ENCODE data around the gene OTUD3. TPM values are rescaled to one million over a fixed set of nuclear protein-coding genes. Genes with fewer than 3 reads are reported as not detected.
A peak's percentile ranks its signal among the peaks of the same experiment; 100 is the strongest.
"Not testable (repeated sequence)": the region's sequence is repeated elsewhere in the genome, so short reads cannot be mapped to it uniquely, and the experiment has no call there.

Gene OTUD3
- total RNA-seq, 1 donor from 2014 or later: 2.2 TPM

DNA sequence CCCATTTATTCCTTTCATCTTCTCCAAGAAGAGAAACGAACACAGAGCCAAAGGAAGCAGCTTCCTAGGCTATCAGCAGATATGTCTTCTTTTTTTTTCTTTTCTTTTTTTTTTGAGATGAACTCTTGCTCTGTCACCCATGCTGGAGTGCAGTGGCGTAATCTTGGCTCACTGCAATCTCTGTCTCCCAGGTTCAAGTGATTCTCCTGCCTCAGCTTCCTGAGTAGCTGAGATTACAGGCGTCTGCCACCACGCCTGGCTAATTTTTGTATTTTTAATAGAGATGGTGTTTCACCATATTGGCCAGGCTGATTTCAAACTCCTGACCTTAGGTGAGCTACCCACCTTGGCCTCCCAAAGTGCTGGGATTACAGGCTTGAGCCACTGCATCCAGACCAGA lies 13.6 kb upstream of the OTUD3 start:
- DNase-seq (ENCODE audit: low read depth in 2 of 2): not testable (repeated sequence)

GRCh38 chr1:19869453-19869852 lies 12.7 kb upstream of the OTUD3 start:
- not testable (repeated sequence) for DNase-seq (ENCODE audit: low read depth in 2 of 2)

DNA sequence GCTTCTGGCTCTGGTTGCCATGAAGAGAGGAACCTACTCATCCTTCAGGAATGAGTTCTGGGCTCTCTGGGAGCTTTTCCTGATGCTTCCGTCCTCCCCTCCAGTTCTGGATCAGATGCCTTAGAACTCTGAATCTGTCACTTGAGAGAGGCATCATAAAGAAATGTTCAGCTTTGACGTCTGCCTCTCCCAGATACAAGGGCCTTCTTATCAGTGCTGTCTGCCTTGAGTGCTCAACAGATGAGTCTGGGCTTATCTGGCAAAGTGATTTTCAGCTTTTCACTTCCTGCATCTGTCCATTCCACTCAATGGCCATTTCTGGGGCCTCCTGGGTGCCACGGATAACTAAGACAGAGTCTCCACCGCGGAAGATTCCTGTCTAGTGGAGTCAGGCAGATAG lies 12.3 kb upstream of the OTUD3 start:
- DNase-seq (ENCODE audit: low read depth in 2 of 2): no peak

GRCh38 chr1:19872190-19872589 lies 10.0 kb upstream of the OTUD3 start:
- no peak for DNase-seq (ENCODE audit: low read depth in 2 of 2)

DNA sequence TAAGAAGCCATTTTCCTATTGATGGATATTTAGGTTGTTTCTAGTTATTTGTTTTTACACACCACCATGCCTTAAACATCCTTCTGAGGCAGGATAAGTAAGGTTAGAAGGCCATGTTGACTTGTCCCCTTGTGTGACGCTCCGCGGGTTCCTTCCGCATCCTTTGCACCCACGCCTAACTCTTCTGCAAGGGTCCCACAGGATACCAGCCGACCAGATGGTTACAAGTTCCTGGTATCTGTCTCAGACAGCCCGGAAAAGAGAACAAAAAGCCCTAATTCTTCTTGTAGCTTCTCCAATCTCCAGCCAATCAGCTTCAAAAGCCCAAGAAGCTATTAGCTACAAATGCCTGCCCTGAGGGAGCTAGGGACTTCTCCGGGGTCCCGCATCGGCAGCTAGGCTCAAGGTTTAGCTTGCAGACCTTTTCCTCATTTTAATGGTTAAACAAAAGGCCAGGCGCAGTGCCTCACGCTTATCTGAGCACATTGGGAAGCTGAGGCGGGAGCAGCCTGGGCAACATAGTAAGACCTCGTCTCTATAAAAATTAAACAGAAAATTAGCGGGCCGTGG lies 4.9 kb upstream of the OTUD3 start:
- no peak for DNase-seq (ENCODE audit: low read depth in 2 of 2)

- no peak for DNase-seq (ENCODE audit: low read depth in 2 of 2)
Measured at GRCh38 chr1:19877821-19878636, 4.2 kb upstream of the OTUD3 start.

DNA sequence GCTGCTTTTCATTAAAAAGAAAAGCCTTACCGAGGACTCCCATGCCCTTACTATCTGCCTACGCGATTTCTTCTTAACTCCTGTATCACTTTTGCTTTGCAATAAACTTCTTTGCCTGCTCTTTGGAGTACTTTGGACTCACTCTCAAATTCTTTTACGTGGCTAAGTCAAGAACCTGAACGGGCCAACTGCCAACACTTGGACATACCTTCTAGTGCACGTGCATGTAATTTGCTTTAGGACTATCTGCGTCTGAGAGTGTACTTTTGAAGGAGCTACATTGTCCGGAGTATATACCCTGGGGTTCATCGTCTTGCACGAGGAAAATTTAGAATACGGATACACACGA lies 3.6 kb upstream of the OTUD3 start:
- DNase-seq (ENCODE audit: low read depth in 2 of 2): no peak

- DNase-seq (ENCODE audit: low read depth in 2 of 2): no peak
Measured at GRCh38 chr1:19879227-19879626, 3.0 kb upstream of the OTUD3 start.

DNA sequence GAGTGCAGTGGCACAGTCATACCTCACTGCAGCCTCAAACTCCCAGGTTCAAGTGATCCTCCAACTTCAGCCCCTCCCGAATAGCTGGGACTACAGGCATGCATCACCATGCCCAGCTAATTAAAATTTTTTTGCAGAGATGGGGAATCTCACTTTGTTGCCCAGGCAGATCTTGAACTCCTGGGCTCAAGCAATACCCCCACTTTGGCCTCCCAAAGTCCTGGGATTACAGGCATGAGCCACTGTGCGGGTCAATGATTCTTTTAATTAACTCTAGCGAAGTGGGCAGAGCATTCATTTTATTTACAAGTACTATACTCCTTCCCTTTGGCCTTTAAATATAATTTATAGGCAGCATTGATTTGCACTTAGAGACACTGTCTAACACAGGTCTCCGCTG lies 2.5 kb upstream of the OTUD3 start:
- no peak for DNase-seq (ENCODE audit: low read depth in 2 of 2)

DNA sequence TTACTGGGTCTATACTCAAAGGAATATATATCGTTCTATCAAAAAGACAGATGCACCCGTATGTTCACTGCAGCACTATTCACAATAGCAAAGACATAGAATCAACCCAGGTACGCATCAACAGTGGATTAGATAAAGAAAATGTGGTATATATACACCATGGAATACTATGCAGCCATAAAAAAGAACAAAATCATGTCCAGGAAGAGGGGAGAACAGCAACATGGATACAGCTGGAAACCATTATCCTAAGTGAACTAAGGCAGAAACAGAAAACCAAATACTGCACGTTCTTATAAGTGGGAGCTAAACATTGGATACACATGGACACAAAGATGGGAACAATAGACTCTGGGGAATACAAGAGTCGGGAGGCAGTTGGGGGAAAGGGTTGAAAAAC lies 1.4 kb upstream of the OTUD3 start:
- DNase-seq (ENCODE audit: low read depth in 2 of 2): not testable (repeated sequence)

DNA sequence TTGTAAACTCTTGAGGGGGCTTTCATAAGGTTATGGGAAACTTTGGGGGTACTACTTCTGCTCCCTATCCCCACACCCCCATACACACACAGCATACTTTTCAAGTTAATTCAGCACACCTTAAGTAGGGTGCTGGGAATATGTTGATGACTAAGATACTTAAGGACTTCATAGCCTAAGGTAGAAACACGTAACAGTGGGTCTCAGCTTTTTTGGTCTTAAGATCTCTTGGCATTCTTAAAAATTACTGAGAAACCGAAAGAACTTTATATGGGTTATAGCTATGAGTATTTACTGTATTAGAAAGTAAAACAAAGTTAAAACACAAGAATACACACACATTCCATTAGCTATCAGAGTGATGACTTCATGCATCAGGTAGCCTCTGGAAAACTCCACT lies 2.1 kb downstream of the OTUD3 start:
- no peak for DNase-seq (ENCODE audit: low read depth in 2 of 2)

DNA sequence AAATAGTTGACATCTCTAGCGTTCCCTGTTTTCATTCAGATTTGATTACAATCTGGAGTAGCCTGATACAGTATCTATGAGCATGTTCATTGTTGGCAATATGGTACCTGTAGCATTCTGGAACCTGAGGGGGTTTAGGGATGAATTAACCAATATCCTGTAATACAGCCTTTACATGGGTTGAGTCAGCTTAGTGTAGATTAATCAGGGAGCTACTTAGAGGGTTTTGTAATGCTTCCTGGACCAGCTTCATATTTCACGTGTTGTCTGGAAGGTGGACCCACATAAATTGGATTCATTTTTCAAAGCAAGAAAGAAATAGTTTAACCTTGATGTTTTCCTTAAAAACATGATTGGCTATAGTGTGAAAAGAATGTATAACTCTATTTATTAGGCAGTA lies 3.6 kb downstream of the OTUD3 start:
- DNase-seq (ENCODE audit: low read depth in 2 of 2): no peak

DNA sequence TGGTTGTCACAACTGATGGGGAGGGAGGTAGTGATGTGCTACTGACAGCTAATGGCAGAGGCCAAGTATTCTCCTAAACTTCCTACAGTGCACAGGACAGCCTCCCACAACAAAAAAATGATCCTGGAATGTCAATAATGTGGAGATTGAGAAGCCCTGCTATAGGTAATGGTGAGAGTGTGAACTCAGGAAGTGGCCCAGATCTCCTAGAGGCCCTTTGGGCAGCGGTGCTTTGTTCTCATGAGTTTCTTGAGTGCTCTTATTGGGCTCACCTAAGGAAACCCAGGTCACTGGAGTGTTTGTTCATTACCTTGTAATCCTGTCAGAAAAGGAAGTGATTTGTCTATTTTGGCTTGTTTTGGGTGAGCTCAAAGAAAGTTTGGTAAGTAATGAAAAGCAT lies 5.9 kb downstream of the OTUD3 start:
- peak in 1 of 2 donors; percentile 26 for DNase-seq (ENCODE audit: low read depth in 2 of 2)

DNA sequence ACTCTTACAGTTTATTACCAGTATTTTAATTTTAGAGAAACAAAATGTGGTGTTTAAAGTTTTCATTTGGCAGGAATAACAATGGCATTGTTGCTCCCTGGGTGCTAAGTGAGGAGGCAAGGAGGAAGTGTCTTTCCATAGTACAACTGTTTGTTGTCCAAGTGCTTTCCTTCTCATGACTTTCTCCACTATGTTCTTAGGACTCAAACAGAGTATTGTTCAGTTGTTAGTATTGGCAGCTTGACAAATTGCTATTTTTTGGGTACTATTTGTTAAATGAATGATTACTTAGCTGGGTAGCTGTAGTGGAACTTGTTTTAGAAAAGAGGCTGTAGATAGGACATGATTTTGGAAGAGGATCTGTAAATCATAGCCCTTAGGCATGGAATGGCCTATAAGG lies 7.5 kb downstream of the OTUD3 start:
- DNase-seq (ENCODE audit: low read depth in 2 of 2): peak in 1 of 2 donors; percentile 67

GRCh38 chr1:19892129-19892528 lies 9.9 kb downstream of the OTUD3 start:
- DNase-seq (ENCODE audit: low read depth in 2 of 2): no peak

DNA sequence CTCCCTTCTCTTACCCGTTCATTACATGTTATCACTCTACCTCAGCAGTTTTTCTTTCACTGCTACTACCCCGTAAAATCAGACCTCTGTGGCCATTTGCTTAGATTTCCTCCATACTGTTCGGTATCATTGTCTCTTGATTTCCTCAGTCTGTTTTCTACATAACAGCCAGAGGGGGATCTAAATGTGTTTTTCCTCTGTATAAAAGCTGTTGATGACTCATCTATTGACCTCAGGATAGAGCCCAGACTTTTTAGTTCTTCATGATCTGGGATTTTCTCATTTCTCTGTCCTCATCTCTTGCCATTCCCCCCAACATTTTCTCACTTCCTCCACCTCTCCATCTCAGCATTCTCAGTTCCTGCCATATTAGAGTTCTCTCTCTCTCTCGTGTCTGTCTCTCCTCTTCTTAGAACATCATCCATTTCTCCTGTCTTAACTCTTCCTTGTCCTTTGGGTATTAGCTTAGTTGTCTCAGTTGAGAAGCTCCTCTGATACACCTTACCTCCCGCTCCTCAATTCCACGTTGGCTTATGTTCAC lies 10.5 kb downstream of the OTUD3 start:
- DNase-seq (ENCODE audit: low read depth in 2 of 2): peak; percentile 31 to 82

DNA sequence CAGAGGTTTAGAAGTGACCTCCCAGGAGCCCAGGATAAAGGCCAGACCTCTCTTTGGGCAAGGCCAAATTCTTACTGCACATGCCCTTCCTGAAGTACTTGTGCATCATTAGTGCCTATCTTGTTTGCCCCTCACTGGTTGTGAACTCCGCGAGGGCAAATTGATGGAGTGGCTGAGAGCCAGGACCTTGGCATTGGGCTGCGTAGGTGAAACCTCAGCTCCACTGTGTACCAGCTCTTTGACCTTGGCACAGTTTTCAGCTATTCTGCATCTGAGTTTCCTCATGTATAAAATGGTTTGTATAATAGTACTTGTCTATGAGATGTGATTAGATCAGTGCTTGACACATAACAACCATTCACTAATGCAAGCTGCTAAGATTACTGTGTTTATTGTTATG lies 11.5 kb downstream of the OTUD3 start:
- no peak for DNase-seq (ENCODE audit: low read depth in 2 of 2)

DNA sequence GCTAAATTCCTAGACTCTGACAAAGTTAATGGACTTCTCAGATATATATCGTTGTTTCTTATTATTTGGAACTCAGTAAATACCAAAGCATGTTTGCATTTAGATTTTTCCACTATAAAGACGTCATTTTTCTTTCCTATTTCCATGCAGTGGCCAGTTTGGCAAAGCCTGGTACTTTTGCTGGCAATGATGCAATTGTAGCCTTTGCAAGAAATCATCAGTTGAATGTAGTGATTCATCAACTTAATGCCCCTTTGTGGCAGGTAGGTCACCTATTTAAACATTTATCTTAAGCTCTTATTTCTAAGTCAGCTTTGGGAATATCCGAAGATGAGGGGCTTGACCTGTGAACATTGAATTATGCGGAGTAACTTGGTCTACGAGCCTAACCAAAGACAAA lies 12.0 kb downstream of the OTUD3 start:
- peak; percentile 37 to 61 for DNase-seq (ENCODE audit: low read depth in 2 of 2)

DNA sequence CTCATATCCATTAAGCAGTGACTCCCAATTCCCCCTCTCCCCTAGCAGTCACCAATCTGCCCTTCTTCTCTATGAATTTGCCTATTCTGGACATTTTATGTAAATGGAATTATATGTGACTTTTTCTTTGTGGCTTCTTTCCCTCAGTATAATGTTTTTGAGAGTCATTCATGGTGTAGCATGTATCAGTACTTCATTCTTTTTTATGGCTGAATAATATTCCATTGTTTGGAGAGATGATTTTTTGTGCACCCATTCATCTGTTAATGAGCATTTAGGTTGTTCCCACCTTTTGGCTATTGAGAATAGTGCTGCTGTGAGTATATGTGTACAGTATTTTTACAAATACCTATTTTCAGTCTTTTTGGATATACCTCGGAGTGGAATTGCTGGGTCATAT lies 19.5 kb downstream of the OTUD3 start:
- no peak for DNase-seq (ENCODE audit: low read depth in 2 of 2)

DNA sequence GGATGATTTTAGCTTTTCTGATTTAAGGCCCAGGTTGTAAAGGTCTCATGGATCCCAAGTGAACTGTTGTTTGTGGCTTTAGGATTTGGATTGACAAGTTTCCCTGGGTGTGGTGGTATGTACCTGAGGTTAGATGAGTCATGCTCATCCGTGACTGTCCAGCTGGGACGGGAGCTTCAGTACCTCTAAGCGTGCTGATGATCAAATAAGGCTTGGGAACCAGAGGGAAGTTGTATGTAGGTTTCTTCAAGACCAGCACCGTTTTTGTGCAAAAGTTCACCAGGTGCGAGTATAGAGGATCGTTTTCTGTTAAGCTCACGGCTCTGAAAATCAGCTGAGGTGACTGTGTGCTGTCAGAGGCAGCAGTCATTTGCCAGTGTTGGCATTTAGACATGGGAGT lies 21.4 kb downstream of the OTUD3 start:
- no peak for DNase-seq (ENCODE audit: low read depth in 2 of 2)

- no peak for DNase-seq (ENCODE audit: low read depth in 2 of 2)
Measured at GRCh38 chr1:19907456-19907855, 25.3 kb downstream of the OTUD3 start.

DNA sequence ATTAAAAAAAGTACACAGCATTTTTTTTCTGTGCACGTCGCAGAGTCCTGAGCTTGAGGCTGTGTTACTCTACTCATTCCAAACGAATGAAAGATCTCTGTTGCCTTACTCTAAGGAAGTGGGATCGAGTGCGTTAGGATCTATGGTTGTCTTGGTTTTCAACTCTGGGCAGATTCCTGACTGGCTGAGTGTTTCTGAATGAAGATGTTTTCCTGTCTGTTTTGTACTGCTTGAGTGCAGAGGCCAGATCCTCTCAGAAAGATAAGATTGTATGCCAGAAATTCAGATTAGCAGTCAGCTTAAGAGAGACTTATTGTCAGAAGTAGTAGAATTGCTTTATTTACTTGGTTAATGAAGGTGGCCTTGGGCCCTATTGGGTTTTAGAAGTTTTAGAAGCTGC lies 27.2 kb downstream of the OTUD3 start:
- DNase-seq (ENCODE audit: low read depth in 2 of 2): no peak

DNA sequence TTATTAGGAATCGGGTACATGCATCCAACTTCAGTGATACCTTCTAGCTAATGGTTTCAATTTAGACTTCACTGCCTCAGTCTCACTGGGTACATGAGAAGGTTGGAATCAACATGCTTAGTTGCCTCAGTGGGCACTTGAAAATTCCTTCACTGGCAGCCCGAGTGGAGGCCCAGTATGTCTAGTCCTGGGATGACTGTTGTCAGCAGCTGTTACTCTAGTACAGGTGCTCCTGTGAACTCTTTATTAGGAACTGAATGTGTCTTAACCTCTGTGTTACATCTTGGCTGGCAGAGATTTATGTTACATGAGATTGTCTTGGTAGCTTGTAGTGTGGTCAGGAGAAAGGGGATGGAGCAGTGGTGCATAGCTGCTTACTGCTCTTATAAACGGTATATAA lies 27.8 kb downstream of the OTUD3 start:
- no peak for DNase-seq (ENCODE audit: low read depth in 2 of 2)

All from dermis microvascular lymphatic vessel endothelial cell (primary cell).